RWPE2 (cell line): ENCODE measurements around the gene TNN.

Experiments
- ATAC-seq: fragments of 200-7000 bp; cut with Tn5 transposase; 3 replicates; pipeline ENCODE4 v1.9.1; 2021; ENCODE audit warnings: low read depth
- DNase-seq: peaks from one replicate; pipeline ENCODE4 v3.0.0-alpha.2; 2020; ENCODE audit warnings: low spot score
- H3K27ac ChIP-seq: fragments of 450-650 bp; 2 replicates; pipeline ENCODE4 v1.5.1; 2017; ENCODE audit warnings: mild to moderate bottlenecking; ENCODE audit not compliant: poor library complexity, severe bottlenecking
- H3K27me3 ChIP-seq: fragments of 250-450 bp; sonication (Bioruptor Pico); 2 replicates; pipeline ENCODE4 v1.5.1; 2021; ENCODE audit warnings: mild to moderate bottlenecking, moderate library complexity; ENCODE audit not compliant: insufficient read depth, poor library complexity, severe bottlenecking
- H3K36me3 ChIP-seq: fragments of 250-450 bp; sonication (Bioruptor Pico); 2 replicates; pipeline ENCODE4 v1.5.1; 2020; ENCODE audit warnings: low read depth, mild to moderate bottlenecking, moderate library complexity
- H3K4me1 ChIP-seq: fragments of 250-450 bp; sonication (Bioruptor Pico); 2 replicates; pipeline ENCODE4 v1.5.1; 2021; ENCODE audit warnings: mild to moderate bottlenecking, moderate library complexity; ENCODE audit not compliant: insufficient read depth, poor library complexity, severe bottlenecking
- H3K4me3 ChIP-seq: fragments of 250-450 bp; sonication (Bioruptor Pico); 2 replicates; pipeline ENCODE4 v1.5.1; 2021; ENCODE audit warnings: mild to moderate bottlenecking, moderate library complexity; ENCODE audit not compliant: severe bottlenecking
- H3K9me3 ChIP-seq: fragments of 250-450 bp; sonication (Bioruptor Pico); 2 replicates; pipeline ENCODE4 v1.5.1; 2021; ENCODE audit warnings: mild to moderate bottlenecking, moderate library complexity; ENCODE audit not compliant: severe bottlenecking
- TF ChIP-seq, protein P1 (sequence below): fragments of 450-650 bp; IDR thresholded peaks from one replicate; pipeline ENCODE4 v1.5.1; 2017; ENCODE audit warnings: mild to moderate bottlenecking, moderate library complexity; ENCODE audit not compliant: poor library complexity, severe bottlenecking

The TNN gene

DNA sequence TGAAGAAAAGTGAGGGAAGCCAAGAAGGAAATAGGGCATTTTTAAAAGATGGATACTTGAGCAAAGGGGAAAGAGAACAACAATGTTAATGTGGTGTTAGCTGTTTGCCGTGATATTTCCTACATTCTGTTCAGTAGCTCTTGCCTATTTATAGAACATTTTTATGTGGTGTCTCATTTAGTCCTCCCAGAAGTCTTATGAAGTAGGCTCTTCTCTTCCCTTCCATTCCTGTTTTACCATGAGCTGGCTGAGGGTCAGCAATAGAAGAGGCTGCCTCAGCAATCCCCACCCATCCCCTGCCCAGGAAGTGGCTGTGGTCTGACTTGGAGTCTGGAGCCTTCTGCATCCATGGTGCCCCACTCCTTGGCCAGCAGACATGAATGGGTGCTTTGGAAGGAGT lies 64.8 kb downstream of the TNN start:
- DNase-seq (no peak), ATAC-seq (peak; percentile 25; the same call in 1 of the 3 replicates)
- Histone ChIP-seq H3K27ac (no peak overlapping the region), H3K9me3 (no peaks in the 10 kb centered on the region), H3K36me3 (no peaks in the 10 kb centered on the region), H3K4me1 (no peaks in the 10 kb centered on the region), H3K4me3 (no peak overlapping the region), H3K27me3 (no peaks in the 10 kb centered on the region)
- TF ChIP-seq, protein P1, sequence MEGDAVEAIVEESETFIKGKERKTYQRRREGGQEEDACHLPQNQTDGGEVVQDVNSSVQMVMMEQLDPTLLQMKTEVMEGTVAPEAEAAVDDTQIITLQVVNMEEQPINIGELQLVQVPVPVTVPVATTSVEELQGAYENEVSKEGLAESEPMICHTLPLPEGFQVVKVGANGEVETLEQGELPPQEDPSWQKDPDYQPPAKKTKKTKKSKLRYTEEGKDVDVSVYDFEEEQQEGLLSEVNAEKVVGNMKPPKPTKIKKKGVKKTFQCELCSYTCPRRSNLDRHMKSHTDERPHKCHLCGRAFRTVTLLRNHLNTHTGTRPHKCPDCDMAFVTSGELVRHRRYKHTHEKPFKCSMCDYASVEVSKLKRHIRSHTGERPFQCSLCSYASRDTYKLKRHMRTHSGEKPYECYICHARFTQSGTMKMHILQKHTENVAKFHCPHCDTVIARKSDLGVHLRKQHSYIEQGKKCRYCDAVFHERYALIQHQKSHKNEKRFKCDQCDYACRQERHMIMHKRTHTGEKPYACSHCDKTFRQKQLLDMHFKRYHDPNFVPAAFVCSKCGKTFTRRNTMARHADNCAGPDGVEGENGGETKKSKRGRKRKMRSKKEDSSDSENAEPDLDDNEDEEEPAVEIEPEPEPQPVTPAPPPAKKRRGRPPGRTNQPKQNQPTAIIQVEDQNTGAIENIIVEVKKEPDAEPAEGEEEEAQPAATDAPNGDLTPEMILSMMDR: no peak

- no peaks in the 10 kb centered on the region for H3K36me3 ChIP-seq
- TF ChIP-seq, protein P1: no peak
- DNase-seq (no peak), ATAC-seq (no peak)
- H3K27ac ChIP-seq: no peak overlapping the region
- H3K4me3 ChIP-seq: no peak overlapping the region
- no peaks in the 10 kb centered on the region for H3K4me1 ChIP-seq
- no peaks in the 10 kb centered on the region for H3K9me3 ChIP-seq
- no peaks in the 10 kb centered on the region for H3K27me3 ChIP-seq
These were observed 66.2 kb downstream of the TNN start for GRCh38 chr1:175133673-175134435.

GRCh38 chr1:175134500-175134899 lies 66.9 kb downstream of the TNN start:
- Histone ChIP-seq H3K36me3 (no peaks in the 10 kb centered on the region), H3K9me3 (no peaks in the 10 kb centered on the region), H3K4me3 (no peak overlapping the region), H3K4me1 (no peaks in the 10 kb centered on the region), H3K27ac (no peak overlapping the region), H3K27me3 (no peaks in the 10 kb centered on the region)
- DNase-seq: no peak
- ATAC-seq: no peak
- TF ChIP-seq, protein P1: no peak

DNA sequence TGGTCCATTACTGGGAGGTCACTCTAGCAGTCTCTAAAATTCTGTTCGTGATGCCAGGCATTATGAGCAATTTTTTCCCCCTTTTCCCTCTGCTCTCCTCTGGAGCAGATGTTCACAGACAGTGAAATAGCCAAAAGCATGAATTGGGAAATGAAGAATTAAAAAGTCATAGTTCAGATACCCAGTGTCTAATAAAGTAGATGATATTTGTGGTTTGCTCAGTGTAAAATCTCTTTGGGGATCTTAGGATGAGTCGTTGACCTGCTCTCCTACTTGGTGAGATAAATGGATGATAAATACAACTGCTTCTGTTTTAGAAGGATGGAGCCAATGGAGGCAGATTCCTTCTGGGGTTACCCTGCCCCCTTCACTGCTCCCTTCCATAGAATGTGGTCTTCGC lies 68.6 kb downstream of the TNN start:
- TF ChIP-seq, protein P1: no peak
- no peaks in the 10 kb centered on the region for H3K27me3 ChIP-seq
- H3K4me3 ChIP-seq: no peak overlapping the region
- no peak for ATAC-seq
- H3K4me1 ChIP-seq: no peaks in the 10 kb centered on the region
- DNase-seq: no peak
- no peak overlapping the region for H3K27ac ChIP-seq
- no peaks in the 10 kb centered on the region for H3K9me3 ChIP-seq
- H3K36me3 ChIP-seq: no peaks in the 10 kb centered on the region

DNA sequence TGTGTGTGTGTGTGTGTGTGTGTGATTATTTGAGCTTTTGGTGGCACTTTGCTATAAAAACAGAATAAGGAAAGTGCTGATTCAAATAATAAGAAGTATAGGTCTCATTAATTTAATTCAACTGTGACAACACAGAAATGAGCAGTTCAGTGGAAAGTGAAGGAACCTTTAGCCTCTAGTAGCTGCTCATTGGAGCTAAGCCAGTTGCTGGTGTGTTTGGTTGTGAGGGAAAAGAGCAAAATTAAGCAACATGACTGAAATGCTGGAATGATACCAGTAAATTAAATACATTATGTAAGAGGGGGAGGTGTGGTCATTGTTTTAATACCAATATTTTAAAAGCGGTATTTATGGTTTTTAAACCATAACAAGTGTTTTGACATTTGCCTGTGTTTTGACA lies 69.7 kb downstream of the TNN start:
- no peaks in the 10 kb centered on the region for H3K4me1 ChIP-seq
- H3K27ac ChIP-seq: no peak overlapping the region
- H3K9me3 ChIP-seq: no peaks in the 10 kb centered on the region
- no peaks in the 10 kb centered on the region for H3K36me3 ChIP-seq
- TF ChIP-seq, protein P1: no peak
- no peak for DNase-seq
- H3K4me3 ChIP-seq: no peak overlapping the region
- no peaks in the 10 kb centered on the region for H3K27me3 ChIP-seq
- no peak for ATAC-seq
